Effector CD8-positive, alpha-beta T cell (primary cell): ENCODE data around the gene MDFI.

Experiments used
- DNase-seq: peaks from one replicate; lab custom pipeline; 2025; lab: John Stamatoyannopoulos, UW

The MDFI gene

DNA sequence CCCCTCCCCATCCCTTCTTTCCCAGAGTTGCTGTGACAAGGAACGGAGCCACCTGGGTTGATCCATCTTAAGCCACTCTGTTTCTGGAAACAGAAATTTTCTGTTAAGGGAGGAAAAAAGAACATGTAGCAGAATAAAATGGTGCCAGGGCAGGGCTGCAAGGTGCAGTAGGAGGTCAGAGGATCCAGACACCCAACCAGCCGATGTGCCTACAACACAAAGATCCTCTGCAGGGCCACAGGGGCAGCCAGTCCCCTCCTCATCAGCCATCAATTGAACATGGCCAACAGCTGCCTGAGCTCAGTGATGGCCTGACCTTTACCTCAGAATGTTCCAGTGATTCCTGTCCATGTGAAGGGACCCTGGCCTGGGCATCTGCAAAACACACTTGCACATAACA lies 11.9 kb downstream of the MDFI start:
- DNase-seq, result no peak

DNA sequence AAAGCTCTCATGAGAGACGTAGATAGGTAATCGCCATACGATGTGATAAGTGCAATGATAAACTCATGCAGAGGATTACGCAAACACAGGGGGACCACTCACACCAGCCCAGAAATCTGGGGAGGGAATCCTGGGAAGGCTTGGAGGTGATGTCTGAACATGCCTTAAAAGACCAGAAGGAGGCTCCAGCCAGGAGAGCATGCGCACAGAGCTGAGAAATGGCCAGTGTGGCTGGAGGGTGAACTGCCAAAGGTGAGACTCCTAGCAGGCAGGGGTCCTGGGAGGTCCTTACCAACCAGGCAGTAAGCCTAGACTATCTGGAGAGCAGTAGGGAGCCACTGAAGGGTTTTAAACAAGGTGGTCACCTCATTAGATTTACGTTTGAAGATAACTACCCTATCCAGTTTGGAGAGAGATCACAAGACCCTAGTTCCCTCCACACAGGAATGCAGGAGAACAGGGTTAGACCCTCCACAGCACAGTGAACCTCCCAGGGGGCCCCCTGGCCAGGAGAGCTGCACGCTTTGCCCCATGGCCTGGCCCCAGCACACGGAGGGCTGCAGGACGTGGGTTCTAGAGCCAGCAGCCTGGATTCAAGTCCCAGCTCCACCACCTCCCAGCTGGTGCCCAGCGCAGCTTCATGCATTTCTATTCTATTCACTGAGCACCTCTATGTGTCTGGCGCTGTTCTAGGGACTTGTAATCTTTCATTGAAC lies 13.1 kb downstream of the MDFI start:
- no peak for DNase-seq

DNA sequence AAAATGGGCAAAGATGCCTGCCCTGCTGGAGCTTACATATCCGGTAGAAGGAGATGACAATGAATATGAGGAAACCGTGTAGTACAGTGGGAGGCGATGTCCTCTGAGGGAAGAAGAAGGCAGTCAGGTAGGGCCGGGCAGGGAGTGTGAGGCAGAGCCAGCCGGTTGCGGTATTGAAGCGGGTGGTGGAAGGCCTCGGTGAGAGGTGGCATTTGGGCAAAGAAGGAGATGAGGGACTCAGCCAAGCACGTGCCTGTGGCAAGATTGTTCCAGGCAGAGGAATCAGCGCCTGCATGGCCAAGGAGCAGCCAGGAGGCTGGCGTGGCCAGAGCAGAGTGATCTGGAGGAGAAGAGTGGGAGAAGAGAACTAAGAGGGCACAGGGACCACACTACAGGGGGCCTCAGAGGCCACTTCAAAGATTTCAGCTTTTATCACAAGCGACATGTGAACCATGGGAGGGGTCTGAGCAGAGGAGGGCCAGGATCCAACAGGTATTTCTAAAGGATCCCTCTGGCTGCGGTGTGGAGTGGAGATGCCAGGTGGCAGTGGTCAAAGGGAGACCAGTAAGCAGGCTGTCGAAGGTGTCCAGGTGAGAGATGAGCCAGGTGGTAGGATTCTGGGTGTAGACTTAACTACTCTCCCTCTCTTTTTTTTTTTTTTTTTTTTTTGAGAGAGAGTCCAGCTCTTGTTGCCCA lies 13.8 kb downstream of the MDFI start:
- no peak for DNase-seq

DNA sequence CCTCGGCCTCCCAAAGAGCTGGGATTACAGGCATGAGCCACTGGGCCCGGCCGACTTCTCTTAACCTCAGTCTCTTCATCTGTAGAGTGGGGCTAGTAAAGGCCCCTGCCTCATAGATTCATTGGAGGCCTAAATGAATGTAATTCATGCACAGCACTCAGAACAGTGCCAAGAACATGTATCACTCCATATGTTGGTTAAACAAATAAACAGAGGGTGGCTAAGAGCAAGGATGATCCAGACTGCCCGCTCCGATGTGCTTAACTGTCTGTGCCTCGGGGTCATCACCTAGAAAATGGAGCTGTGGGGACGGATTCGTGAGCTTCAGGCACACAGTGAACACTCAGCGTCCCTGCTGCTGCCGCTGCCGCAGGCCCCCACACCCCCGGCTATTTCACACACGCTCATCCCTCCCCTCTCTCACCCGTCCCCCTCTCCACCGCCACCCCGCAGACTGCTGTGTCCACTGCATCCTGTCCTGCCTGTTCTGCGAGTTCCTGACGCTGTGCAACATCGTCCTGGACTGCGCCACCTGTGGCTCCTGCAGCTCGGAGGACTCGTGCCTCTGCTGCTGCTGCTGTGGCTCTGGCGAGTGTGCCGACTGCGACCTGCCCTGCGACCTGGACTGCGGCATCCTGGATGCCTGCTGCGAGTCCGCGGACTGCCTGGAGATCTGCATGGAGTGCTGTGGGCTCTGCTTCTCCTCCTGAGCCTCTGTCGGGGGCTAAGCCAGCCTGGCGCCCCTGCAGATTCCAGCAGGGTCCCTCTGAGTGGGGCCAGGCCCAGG lies 14.8 kb downstream of the MDFI start:
- DNase-seq, result no peak

DNA sequence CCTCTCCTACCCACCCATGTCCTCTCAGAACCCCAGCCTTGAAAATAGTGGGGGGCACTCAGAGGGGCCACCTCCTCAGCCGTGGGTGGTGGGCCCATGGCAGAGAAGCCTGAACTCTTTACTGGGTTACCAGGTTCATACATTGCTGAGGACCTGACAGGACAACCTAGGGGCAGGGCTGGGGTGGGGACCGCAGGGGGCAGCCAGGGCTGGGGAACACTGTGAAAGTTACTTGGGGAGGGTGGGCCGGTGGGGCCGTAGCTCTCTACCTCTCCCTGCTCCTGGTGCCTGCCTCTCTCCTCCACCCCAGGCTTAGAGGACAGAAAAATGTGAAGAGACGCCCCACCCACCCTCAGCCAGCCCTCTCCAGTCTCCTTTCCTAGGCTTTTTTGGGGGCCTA lies 15.4 kb downstream of the MDFI start:
- no peak for DNase-seq

DNA sequence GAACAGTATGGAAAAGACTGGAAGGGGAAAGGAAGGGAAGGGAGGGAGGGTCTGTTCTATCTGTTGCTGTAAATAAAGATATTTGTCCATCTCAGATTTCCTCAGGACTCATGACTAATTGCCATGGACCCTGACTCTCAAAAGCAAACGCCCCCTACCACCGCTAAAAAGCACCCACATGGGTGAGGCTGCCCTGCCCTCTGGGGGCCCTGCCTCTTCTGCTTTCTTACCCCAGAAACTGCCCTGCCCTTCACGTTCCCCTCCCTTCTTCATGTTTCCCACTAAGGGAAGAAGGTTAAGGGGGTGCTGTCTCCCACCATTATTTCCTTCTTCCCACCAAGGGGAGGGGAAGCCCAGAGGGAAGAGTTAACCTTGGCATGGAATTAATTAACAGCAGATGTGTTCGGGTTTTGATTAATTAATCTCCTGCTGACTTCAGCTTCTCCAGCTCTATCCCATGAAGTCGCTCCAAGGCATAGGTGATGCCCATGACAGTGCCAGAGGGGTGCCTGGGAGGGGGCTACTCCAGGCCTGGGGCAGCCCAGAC lies 16.0 kb downstream of the MDFI start:
- no peak for DNase-seq

DNA sequence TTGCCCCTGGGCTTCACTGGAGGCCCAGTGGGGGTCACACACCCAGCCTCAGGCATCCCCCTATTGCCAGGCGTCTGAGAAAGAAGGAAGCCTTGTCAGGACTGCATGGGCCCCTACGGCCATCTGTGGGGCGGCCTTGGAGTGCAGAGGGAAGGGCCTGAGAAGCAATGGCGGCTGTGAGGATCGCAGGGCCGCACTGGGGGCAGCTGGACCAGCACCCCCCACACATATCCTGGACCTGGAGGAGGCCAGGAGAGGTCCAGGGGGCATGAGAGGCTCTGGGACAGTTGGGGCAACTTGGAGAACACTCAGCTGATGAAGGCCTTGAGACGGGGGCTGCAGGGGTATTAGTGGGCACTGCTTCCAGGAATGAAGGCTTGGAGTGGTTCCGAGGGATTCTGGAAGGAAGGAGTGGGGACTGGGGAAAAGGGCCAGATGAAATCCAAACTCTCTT lies 16.5 kb downstream of the MDFI start:
- no peak for DNase-seq

DNA sequence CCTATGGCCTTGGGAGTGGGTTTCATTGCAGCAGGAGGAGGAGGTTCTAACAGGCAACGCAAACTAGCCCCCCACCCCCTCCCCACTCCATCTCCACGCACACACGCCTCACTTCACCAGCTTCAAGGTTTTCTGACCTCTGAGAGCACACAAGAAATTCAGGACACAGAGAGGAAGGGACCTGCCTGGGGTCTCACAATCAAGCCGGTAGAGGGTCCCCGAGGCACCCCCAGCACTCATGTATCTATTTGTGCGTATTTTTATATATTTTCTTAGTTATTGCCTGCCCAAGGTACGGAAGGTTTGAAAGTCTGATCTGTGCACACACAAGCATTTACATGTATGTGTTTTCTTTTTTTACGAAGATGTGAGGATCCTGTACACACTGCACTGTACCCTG lies 16.9 kb downstream of the MDFI start:
- no peak for DNase-seq

DNA sequence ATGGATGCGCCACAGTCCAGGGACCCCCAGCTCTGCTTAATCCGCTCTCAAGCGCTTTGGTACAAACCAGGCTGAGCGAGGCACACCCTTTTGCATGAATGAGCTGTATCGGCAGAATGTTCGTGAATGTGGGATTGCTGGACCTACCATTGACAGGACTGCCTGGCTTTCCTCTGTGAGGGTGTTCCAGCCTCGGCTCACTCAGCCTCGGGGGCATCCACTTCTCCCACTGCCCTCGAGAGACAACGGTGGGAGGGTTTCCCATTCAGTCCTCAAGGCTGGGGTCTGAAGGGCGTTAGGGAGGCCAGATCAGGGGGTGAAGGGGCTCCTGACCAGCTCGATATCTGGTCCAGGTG lies 17.4 kb downstream of the MDFI start:
- DNase-seq, result no peak

DNA sequence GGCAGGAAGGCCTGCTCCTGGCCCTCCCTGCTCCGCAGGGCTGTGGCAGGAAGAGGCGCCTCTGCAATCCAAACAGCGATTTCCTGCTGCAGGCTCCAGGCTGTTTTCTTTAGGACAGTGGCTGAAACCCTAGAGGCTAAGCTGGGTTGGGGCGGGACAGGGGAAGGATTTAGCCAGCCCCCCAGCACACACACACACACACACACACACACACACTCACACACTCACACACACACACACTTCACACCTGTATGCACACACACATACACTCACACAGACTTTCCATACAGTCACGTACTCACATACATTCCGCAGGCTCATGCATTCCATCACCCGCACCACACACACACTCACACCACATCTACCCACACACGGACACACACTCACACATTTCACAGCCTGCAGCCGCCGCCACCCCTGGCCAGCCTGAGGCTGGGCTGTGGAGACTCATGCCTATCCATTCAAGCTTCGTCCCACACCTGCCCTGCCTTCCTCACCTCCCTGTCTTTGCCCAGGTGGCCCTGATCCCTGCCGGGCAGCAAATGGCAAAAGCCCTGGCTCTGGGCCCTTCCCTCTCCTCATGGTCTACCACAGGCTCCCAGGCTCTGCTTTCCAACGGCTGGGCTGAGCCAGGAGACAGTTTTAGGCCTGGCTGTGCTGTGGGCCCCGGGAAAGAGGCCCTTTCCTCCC lies 17.9 kb downstream of the MDFI start:
- DNase-seq, result no peak

DNA sequence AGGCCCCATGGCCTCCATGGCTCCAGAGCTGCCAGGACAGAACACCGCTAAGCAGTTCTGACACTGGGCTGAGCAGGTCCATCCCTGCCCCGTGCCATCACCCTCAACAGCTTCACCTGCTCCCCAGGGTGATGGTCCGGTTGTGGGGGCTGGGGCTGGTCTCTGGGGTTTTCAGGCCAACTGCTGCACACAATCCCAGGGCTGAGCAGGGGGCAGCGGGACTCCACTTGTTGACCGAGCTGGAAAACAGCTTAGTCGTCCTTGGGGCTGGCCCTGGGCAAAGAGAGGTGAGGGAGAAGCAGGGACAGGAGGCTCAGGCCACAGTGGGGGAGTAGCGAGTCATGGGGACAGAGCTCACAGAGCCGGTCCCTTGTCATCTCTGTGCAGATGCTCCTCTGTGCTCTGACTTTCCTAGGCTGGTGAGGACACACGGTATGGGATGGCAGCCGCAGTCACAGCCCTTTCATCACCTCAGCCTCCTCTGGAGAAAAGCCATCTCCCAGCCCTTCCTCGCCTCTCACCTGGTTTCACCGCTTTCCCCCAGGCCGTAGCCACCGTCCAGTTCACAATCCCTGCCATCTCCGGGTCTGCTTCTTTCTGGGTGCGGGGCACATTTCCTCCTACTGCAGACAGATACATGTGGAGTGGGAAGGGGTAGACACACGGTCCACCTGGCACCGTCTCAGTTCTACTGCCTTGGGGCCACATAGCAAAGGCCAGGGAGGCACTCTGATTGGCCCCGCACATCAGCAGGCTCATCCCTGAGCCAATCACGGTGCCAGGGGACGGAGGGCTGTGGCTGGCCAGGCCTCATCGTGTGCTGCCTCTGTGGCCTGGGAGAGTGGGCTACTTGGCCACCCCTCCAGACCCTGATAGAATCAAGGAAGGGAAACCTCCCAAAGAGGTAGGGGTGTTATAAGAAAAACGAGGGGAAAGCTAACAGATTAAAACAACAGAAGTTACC lies 19.1 kb downstream of the MDFI start:
- DNase-seq, result no peak

DNA sequence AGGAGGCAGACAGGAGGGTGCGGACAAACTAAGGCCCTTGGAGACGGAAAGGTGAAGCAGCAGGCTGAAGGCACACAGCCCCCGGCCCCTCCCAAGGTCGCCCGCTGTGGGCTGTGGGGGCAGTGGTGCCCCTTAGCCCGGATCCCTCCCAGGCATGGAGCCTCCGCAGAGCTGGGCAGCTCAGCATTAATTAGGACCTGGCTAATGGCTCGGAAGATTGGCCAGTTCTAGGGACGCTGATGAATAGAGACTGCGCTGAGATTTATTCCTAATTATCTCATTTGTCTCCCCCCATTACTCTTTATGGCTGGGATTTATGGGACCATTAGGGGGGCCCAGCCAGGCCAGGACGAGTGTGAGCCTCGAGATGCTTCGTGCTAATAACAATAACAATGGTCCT lies 20.4 kb downstream of the MDFI start:
- DNase-seq, result no peak

DNA sequence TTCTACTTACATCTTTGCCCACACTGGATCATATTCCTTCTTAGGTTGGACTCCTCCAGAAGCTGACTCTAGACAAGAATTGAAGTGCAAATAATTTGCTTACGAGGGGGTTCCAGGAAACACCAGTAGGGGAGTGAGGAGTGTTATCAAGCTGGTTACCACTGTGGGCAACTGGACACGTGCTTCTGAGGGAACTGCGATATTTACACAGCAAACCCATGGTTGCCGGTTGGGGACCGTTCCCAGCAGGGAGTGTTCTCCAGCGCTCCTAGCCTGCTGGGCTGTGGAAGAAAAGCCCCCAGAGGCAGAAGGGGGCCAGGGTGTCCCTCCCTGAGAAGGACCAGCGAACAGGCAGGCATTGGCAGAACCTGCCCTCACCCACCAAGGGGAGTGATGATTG lies 21.7 kb downstream of the MDFI start:
- no peak for DNase-seq

DNA sequence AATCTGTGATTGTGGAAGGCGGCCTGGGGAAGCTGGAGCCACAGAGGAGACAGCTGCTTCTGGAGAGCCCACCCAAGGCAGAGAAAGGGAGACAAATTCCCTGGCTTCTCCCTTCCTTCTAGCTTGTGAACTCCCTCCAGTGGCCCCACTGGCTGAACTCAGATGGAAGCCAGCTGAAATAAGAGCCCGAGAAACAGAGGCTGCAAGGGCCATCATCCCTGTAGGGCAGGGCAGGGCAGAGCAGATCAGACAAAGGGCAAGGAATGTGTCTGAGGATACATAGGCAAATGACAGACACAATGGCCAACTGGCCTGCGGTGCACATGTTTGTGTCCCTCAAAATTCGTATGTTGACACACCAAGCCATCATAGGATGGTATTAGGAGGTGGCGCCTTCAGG lies 25.3 kb downstream of the MDFI start:
- no peak for DNase-seq

DNA sequence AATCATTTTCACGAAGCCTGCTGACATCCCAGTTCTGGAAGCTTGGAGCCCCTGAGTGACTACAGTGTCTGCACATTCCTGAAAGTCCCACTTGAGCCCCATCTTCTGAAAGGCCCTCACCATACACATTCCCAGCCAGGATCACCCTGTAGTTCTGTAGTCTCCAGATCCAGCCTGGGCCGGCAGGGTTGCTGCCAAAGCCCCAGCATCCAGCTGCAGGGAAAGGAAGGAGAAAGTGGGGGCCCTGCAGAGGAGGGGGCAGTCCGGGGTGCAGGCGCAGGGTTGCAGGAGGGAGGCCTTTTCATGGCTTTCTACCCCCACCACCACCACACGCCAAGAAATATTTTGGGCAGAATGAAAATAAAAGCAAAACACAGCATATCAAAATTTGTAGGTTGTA lies 26.0 kb downstream of the MDFI start:
- no peak for DNase-seq

DNA sequence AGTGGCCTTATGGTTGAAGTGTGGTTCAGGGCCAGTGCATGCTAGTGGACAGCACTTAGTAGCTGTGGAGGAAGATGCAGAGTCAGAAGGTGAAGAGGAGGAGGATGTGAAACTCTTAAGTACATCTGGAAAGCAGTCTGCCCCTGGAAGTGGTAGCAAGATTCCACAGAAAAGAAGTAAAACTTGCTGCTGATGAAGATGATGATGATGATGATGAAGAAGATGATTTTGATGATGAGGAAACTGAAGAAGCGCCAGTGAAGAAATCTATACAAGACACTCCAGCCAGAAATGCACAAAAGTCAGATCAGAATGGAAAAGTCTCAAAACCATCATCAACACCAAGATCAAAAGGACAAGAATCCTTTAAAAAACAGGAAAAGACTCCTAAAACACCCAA lies 28.9 kb downstream of the MDFI start:
- DNase-seq, result no peak

DNA sequence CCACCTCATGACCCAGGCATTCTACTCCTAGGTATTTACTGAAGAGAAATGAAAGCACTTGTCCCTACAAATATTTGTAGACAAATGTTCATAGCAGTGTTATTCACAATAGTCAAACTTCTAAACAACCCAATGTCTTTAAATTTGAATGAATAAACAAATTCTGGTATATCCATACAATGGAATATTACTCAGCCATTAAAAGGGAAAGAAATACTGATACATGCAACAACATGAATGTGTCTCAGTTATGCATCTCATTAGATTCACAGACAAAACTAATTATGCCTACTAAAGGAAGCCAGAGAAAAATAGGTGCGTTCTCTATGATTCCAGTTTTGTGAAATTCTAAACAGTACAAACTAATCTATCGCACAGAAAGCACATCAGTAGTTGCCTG lies 30.7 kb downstream of the MDFI start:
- no peak for DNase-seq

DNA sequence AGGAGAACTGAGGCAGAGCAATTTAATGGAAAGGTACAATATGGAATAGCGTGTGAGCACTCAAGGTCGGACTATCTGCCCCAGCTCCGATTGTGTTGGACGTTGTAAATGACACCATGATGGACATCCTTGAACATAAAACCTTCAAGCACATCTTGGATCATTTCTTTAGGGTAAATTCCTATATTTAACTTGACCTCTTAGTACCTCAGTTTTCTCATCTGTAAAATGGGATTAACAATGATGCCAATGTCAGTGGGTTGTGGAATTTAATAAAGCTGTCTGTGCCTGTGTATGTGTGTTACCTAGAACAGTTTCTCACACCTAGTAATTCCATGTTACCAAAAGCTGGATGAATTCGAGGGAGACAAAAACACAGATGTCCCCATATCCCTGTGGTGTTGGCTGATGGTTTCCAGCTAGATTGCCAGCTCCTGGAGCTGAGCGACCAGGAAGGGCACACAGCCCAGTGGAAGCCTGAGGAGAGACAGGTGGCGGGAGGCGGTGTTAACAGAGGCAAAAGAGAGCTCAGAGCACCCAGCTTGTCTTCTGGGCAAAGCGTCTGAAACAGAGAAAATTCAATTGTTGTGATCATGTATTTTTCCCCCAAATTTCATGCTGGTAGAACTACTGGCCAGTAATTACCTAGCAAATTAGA lies 32.6 kb downstream of the MDFI start:
- no peak for DNase-seq

DNA sequence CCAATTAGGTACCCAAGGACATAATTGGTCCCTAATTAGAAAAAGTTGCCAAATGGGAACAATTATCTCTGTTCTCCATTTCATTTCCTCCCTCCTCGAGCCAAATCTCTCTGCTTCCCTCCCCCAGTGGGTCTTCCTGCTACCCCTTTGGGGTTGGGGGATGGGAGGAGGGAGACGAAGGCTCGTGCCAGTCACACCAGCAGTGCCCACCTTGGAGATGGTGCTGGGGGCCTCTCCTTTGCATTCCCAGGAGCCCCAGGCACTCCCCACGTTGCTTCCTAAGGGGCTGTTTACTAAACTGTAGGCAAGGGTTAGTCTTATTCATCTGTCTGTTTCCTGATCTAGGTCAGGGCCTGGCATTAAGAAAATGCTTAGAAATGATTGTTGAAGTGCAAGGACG lies 33.1 kb downstream of the MDFI start:
- no peak for DNase-seq

DNA sequence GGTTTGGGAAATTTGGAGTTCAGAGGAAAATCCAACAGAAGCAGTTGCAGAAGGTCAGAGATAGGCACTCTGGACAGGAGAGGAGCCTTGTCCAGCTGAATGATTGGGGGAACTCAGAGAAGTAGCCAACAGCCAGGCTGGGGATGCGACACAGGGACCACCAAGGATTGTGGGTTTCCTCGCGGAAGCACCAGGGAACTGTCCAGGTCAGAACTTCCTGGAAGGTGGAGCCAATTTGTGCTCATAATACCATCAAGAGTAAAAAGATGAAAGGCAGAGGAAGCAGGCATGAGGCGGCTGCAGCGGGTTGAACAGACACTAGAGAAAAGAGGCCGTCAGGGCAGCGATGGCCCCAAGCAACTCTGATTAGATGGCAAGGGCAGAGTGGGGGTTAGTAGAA lies 33.7 kb downstream of the MDFI start:
- no peak for DNase-seq
